Stimulated activated CD8-positive, alpha-beta memory T cell treated with anti-CD3 and anti-CD28 coated beads, Interleukin-7, amount 100 ng/mL, for 24 hours (primary cell): Measurements from ENCODE around the gene MMP17.

ENCODE experiments used
- DNase-seq: peaks from one replicate; pipeline ENCODE4 v3.0.0-alpha.2; 2020; ENCODE audit warnings: low read depth

MMP17 gene

GRCh38 chr12:131830914-131831571, 2.9 kb downstream of the MMP17 start:
- DNase-seq = no peak

GRCh38 chr12:131831635-131832041, 3.4 kb downstream of the MMP17 start:
- DNase-seq = no peak

GRCh38 chr12:131832321-131833231, 4.4 kb downstream of the MMP17 start:
- DNase-seq = no peak

- no peak for DNase-seq
These were observed 5.2 kb downstream of the MMP17 start for GRCh38 chr12:131833288-131833895.

GRCh38 chr12:131833896-131834641, 5.9 kb downstream of the MMP17 start:
- DNase-seq = no peak

GRCh38 chr12:131834798-131835615, 6.8 kb downstream of the MMP17 start:
- DNase-seq = no peak

GRCh38 chr12:131835616-131836171, 7.5 kb downstream of the MMP17 start:
- DNase-seq = no peak

- DNase-seq = no peak
These were observed 8.0 kb downstream of the MMP17 start for GRCh38 chr12:131836193-131836592.

- no peak for DNase-seq
These were observed 8.7 kb downstream of the MMP17 start for GRCh38 chr12:131836714-131837397.

- DNase-seq = no peak
These were observed 12.6 kb downstream of the MMP17 start for GRCh38 chr12:131840643-131841416.

GRCh38 chr12:131841547-131841946, 13.4 kb downstream of the MMP17 start:
- no peak for DNase-seq

- no peak for DNase-seq
These were observed 14.0 kb downstream of the MMP17 start for GRCh38 chr12:131842169-131842568.

- no peak for DNase-seq
These were observed 15.3 kb downstream of the MMP17 start for GRCh38 chr12:131843527-131843926.

GRCh38 chr12:131844140-131844539, 15.9 kb downstream of the MMP17 start:
- DNase-seq = no peak

GRCh38 chr12:131844656-131845055, 16.5 kb downstream of the MMP17 start:
- DNase-seq = no peak

- DNase-seq = no peak
These were observed 16.9 kb downstream of the MMP17 start for GRCh38 chr12:131845121-131845520.

GRCh38 chr12:131847456-131847855, 19.3 kb downstream of the MMP17 start:
- DNase-seq = no peak

GRCh38 chr12:131848753-131849152, 20.6 kb downstream of the MMP17 start:
- no peak for DNase-seq

GRCh38 chr12:131849700-131850553, 21.7 kb downstream of the MMP17 start:
- DNase-seq = no peak
